ENCODE measurements around the gene TMC8.

GRCh38 chr17:78088529-78088928 is 42.0 kb upstream of the TMC8 start:
- no peak for TF ChIP-seq POLR2AphosphoS5 (IDR thresholded peaks at IDR 0.05; ENCODE audit: low read depth, low read length)
- no peak for TF ChIP-seq POLR2A (IDR thresholded peaks at IDR 0.05; ENCODE audit: low read depth, low read length)
- no peak for TF ChIP-seq TAF1 (IDR thresholded peaks at IDR 0.05; ENCODE audit: low read depth, low read length)

All from GM12891 (cell line).